UCSD-AML1 (cell line): ENCODE results near the gene AFAP1L2.

Experiments
- DNase-seq: peaks from one replicate; lab custom pipeline; 2025; ENCODE audit not compliant: unreplicated experiment; lab: John Stamatoyannopoulos, UW

AFAP1L2 gene

DNA sequence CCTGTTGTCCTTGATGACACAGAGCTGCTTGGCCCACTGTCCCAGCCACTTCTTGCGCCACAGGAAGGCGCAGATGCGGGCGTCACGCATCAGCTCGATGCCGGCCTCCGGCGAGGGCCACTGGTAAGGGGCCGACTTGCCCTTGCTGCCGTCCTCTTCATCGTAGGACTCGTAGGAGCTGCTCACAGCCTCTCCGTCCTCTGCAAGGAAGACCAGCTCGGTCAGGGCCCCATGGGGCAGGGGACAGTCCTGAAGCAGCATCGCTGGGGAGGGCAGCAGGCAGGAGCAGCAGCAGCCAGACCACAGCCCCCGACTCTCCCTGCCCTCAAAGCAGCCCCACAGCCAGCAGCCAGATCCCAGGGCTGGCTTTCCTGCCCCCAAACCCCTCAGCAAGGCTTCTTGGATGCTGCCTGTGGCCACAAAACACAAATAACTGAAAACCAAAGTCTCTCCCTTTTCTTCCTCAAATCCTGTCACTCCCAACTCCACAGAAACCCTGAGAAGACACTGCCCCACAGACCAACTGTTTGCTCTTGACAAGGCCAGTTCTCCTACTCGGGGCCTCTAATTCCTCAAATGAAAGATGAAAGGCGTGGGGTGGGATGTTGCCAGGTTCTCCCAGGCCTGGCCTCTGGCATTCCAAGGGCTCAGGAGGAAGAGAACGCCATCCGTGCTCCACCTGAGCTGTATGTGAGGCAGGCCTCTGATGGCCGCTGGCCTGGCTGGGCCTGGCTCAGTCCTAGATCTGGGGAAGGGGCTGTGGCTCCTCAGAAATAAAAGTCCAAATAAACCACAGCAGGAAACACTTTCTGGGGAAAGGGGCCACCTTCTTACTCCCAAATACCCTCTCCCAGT lies 88.5 kb downstream of the AFAP1L2 start:
- DNase-seq = no peak

DNA sequence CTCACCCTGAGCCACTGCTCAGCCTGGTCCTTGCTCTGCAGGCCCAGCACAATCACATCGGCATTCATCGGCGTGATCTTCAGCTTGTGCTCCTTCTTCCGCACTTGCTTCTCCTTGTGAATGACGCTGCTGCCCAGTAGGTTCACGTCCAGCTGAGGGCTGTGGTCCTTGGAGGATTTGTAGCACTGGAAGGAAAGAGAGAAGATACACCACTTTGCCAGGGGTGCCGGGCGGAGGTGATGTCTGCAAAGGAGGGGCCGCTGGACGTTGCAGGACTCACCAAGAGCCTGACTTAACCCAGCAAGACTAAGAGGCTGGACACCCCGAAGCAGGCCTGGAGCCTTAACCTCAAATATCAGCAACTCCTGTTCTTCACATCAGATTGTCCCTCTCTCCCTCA lies 90.4 kb downstream of the AFAP1L2 start:
- no peak for DNase-seq

DNA sequence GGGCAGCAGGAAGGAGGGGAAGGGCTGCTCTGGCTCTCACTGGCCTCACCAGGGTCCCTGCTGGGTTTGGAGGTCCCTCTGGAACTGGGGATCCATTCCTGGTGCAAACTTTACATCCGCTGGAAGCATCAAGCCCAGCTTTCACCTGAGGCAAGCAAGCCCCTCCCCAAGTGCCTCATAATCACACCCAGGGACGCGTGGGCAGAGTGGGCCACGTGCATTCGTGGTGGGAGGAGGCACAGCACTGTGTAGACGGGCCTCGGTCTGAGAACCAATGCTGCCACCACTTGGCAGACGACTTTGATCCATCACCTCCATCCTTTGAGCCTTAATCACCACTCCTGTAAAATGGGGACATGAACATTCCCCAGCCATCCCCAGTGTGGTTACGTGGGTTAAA lies 91.2 kb downstream of the AFAP1L2 start:
- no peak for DNase-seq

GRCh38 chr10:114311496-114312209 lies 92.6 kb downstream of the AFAP1L2 start:
- no peak for DNase-seq

DNA sequence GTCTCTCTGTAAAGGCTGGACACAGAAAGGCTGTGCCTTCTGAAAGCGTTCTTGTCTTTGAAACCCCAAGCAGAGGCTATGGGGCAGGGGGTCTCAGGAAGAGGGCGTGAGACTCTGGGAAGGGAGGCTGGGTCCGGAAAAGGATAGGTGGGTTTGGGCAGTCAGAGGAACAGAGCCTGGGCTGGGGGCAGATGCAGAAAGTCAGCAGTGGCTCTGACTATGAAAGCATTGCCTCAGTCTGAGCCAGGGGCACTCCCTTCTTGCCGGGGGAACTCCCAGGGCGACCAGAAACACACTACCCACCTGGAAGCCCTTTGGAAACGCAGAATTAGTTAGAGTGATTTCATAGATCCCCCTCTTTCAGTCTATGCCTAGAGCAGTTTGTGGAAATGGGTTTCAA lies 93.3 kb downstream of the AFAP1L2 start:
- no peak for DNase-seq

DNA sequence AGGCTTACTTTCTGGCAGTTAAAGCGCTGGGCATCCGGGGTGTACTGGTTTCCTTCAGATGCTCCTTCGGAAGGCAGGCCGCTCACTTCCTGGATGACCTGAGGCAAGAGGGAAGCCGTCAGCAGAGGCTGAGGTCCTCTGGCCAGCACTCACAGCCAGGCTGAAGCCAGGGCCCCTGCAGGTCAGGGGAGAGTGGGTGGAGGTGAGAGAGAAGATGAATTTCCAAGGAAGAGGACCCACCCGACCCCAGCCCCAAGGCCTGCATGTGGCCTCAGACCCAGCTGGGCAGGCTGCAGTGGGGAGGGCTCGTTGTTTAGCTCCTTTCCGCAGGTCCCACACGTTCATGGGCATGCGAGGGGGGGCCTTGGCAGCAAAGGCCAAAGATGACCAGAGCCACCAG lies 94.0 kb downstream of the AFAP1L2 start:
- no peak for DNase-seq

DNA sequence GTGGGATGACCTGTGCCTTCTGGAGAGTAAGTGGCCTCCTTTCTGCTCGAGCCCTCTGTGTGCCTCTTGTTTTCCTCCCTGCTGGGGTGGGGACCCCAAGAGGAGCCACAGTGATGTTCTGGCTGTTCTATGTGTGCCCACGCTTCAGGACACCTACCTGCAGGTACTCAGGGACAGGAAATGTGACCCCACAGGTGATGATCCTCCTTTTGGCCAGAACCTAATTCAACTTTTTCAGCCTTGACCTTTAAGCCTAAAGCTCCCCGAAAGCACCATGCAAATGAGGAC lies 95.0 kb downstream of the AFAP1L2 start:
- no peak for DNase-seq

DNA sequence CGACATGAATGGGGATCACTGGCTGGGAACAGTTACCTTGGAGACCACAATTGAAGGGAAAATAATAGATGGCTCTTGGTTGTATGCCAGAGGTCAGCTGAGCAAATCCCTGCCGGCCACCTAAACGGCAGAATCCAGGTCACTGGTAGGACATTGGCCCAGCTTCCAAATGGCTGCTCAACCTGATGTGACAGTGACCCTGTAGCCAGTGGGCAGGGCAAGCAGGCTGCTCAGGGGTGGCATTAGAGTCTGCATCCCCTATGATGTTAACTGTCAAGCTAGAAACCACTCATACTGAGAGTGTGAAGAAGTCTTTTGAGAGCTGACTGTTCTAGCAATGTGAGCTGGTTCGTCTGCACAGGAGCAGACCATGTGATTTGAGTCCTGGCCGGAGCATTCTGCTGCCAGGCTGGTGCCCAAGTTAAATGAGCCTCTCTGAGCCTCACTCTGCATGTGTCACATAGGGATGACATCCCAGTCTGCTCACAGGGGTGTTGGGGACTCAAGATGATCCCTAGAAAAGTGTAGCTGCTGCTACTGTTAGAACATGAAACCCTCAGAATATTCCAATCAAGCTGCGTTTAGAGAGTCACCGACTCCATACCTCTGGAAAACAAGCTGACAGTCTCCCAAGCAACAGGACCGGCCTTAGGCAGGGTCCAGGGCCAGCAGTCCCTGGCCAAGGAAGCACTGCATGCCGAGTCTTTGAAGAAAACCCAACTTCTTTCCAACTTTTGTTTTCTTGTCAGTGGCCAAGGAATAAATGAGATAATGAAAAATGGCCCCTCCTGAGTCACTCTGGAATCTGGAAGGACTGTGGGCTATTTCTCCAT lies 95.6 kb downstream of the AFAP1L2 start:
- DNase-seq = no peak

DNA sequence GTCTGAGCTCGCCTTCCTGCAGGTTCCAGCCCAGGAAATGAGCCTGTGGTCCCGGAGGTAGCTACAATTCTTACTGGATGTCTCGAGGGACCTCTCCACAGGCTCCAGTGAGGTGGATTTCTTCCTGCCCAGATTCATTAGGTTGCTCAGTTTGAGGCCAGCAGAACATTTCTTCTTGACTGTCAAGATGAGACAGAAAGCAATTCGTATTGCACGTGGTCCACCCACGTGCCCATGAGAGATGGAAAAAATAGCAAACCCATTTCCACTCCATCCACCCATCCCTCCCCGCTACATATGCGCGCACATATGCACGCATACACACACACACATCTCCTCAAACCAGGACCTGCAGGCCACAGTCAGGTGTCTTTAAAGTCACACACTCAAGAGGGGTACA lies 96.6 kb downstream of the AFAP1L2 start:
- no peak for DNase-seq

GRCh38 chr10:114306116-114306973 lies 98.0 kb downstream of the AFAP1L2 start:
- DNase-seq = no peak

DNA sequence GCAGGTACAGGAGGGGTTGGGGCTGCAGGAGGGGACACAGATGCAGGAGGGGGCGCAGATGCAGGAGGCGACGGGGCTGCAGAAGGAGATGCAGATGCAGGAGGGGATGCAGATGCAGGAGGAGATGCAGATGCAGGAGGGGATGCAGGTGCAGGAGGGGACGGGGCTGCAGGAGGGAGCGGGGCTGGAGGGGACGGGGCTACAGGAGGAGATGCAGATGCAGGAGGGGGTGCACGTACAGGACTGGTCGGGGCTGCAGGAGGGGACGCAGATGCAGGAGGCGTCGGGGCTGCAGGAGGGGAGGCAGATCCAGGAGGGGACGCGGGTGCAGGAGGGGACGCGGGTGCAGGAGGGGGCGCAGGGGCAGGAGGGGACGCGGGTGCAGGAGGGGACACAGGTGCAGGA lies 98.8 kb downstream of the AFAP1L2 start:
- DNase-seq = no peak

- peak; percentile 61 for DNase-seq
Measured at GRCh38 chr10:114304571-114305421, 99.5 kb downstream of the AFAP1L2 start.

DNA sequence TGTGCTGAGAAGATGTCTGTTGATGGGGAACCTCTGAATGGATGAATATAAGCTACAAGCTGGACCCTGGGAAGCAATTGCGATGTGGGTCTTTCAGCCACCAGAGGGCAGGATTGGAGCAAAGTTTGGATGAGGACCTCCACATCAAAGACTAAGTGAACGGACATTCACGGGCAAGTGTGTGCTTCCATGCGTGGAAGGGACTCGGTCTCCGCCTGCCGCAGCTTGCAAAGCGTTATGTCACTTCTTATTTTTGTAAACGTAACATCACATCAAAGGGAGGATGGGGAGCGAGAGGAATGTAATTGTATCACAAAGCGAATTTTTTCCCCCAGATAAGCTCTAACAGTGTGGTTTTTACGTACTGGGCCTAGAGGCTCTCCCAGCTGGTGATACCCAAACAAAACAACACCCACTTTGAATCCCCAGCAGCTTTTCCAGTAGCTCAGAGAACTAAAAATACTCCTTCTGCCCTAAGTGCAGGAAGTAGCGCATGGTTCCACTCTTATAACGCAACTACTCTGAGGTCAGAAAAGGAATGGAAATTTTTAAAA lies 100.2 kb downstream of the AFAP1L2 start:
- peak; percentile 82 for DNase-seq

- no peak for DNase-seq
Measured at GRCh38 chr10:114303556-114303955, 100.7 kb downstream of the AFAP1L2 start.

DNA sequence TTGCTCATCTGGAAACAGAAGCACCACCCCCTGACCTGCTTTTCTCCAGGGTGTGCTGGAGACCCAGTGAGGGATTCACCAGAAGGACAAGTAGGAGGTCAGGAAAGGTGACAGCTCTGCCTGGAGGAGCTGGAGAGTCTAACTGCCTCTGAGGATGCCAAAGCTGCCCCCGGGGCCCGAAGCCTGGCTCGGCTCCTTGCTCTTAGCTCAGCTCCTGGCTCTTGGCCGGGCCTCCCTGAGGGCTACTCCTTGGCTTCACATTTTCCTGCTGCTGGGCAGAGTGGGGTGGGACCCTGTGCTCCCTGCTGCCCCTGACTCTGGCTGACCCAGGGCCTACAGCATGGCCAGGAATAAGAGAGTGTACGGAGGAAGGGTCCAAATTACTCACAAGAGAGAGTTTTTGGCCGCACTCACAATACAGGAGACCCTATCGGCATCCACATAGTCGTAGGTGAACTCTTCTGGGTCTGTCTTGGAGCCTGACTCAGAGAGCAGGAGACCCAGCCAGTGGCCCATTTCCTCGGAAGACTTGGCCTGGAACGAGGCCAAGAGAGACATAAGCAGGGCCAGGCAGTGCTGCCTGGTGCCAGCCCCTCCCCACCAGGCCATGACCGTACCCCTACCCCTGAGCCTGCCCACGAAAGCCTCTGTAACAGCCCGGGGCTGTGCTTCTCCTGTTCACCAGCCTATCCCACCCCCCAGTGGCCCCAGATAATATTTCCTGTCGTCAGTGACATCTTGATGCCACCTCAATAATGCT lies 102.2 kb downstream of the AFAP1L2 start:
- no peak for DNase-seq

- DNase-seq = no peak
Measured at GRCh38 chr10:114301177-114301576, 103.1 kb downstream of the AFAP1L2 start.

DNA sequence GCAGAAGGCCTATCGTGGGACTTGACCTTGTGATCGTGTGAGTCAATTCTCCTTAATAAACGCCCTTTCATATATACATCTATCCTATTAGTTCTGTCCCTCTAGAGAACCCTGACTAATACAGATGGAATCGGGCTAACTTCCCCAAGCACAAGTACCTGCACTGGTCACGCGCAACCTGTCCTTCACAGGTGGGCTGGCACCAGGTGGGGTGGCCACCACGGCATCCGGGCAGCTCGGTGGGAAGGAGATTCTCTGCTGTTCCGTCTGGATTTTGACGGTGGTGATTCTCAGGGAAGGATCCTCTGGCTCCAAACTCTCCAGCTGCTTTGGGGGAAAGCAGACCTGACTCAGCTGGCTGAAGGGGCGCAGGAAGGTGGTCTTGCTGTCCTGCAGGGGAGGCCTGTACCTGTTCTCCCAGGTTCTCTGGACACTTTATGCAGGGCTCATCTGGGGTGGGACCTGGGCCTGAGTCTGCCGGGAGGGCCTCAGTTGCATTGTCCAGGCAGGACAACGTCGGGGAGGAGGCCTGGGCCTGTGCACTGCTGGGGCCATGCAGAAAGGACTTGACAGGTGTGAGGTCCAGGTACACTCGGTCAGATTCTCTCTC lies 104.2 kb downstream of the AFAP1L2 start:
- no peak for DNase-seq

DNA sequence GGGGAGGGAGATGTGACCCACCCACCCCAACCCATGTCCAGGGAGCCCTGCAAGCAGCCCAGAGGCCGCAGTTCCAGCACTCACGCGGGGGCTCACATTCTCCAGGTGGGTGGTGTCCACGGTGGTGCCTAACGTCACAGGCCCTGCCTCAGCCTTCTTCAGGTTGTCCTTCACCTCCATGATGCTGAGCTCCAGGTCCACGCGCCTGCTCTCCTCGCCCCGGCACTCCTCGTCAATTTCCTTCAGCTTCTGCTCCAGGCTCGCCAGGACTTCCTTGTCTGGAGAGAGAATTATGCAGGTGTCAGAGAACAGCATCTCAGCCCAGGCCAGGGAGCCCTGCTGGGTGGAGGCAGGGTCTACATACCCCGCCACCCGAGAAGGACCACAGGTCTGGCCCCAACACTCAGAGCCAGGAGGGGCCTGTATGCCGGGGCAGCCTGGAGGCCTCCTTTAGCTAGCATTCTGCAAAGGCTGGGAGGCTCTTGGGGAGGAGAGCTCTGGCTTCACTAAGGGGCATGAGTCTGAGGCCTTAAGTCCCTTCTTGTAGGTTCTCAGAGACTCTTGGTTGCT lies 107.1 kb downstream of the AFAP1L2 start:
- no peak for DNase-seq
